GM04503 (cell line): ENCODE data around the gene GLT1D1.
"Not testable (repeated sequence)": the region's sequence is repeated elsewhere in the genome, so short reads cannot be mapped to it uniquely, and the experiment has no call there.

Experiments used
- DNase-seq: peaks from one replicate; pipeline ENCODE4 v3.0.0-alpha.2; 2012; ENCODE audit warnings: low read depth

The GLT1D1 gene

GRCh38 chr12:128820723-128821432 is 32.4 kb upstream of the GLT1D1 start:
- no peak for DNase-seq

- no peak for DNase-seq
Measured at GRCh38 chr12:128823216-128823915, 29.9 kb upstream of the GLT1D1 start.

GRCh38 chr12:128823916-128824839 is 29.1 kb upstream of the GLT1D1 start, which contains the start of gene SLC15A4:
SLC15A4 (minus strand) TSS chr12:128823958; CDS start chr12:128823943, 15 bp downstream.
- DNase-seq: no peak

GRCh38 chr12:128825835-128826234 is 27.4 kb upstream of the GLT1D1 start:
- no peak for DNase-seq

GRCh38 chr12:128827724-128828123 is 25.6 kb upstream of the GLT1D1 start:
- no peak for DNase-seq

GRCh38 chr12:128829861-128830504 is 23.3 kb upstream of the GLT1D1 start:
- no peak for DNase-seq

- DNase-seq: no peak
Measured at GRCh38 chr12:128830505-128830893, 22.8 kb upstream of the GLT1D1 start.

- no peak for DNase-seq
Measured at GRCh38 chr12:128833418-128833817, 19.9 kb upstream of the GLT1D1 start.

- DNase-seq: not testable (repeated sequence)
Measured at GRCh38 chr12:128839885-128840284, 13.4 kb upstream of the GLT1D1 start.

GRCh38 chr12:128840862-128841468 is 12.3 kb upstream of the GLT1D1 start:
- no peak for DNase-seq

- DNase-seq: no peak
Measured at GRCh38 chr12:128842579-128842978, 10.7 kb upstream of the GLT1D1 start.

- DNase-seq: no peak
Measured at GRCh38 chr12:128843538-128843937, 9.7 kb upstream of the GLT1D1 start.

- DNase-seq: no peak
Measured at GRCh38 chr12:128844031-128844635, 9.1 kb upstream of the GLT1D1 start.

GRCh38 chr12:128846671-128847070 is 6.6 kb upstream of the GLT1D1 start:
- DNase-seq: not testable (repeated sequence)

- DNase-seq: no peak
Measured at GRCh38 chr12:128848371-128848770, 4.9 kb upstream of the GLT1D1 start.

GRCh38 chr12:128849806-128850205 is 3.5 kb upstream of the GLT1D1 start:
- DNase-seq: not testable (repeated sequence)

GRCh38 chr12:128850400-128850799 is 2.9 kb upstream of the GLT1D1 start:
- DNase-seq: no peak

GRCh38 chr12:128851429-128851828 is 1.8 kb upstream of the GLT1D1 start:
- not testable (repeated sequence) for DNase-seq

GRCh38 chr12:128852026-128852698 is 1.1 kb upstream of the GLT1D1 start:
- no peak for DNase-seq

GRCh38 chr12:128853600-128854197 is 421 bp downstream of the GLT1D1 start:
- no peak for DNase-seq
